DMS114 treated with DMSO at 0.1 percent for 48 hours (cell line): ENCODE results near the gene ZC3H18.

ENCODE experiments used
- DNase-seq: peaks from one replicate; lab custom pipeline; 2025; ENCODE audit not compliant: unreplicated experiment; lab: John Stamatoyannopoulos, UW

ZC3H18 gene

DNA sequence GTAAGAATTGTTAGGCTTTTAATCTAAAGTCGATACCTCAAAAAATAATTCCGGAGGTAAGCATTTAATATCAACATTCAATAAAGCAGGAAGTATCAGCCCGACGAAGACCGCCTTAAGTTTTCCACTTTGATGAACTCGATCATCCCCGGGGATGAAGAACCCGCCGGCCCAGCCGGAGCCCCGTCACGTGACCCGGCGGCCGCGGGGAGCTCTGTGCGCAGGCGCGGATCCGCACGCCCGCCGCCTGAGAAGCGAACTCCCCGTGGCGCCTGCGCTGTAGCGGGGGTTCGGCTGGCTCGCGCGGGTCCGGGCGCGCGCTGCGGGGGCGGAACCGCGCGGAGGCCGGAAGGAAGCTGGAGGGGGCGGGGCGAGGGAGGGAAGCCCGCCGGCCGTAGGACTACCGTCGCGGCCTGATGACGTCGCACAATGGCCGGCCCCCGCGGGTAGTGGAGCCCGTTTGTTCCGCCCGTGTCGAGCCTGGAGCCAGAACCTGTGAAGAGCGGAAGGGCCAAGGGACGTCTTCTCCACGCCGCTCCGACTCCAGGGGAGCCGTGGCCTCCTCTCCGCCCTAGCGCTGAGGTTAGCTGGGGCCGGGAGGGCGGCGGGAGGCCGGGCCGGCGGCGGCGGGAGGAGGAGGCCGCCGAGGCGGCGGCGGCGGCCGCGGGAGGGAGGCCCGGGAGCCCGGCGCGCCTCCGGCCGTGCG, at the start of gene ZC3H18:
Gene ZC3H18 (plus strand): TSS at position 419 of the 706 bp plus-strand sequence. CDS start 6,721 bp downstream, outside the sequence.
- DNase-seq: peak; percentile 86

GRCh38 chr16:88521674-88522073, 48.5 kb upstream of the ZC3H18 start:
- no peak for DNase-seq

- no peak for DNase-seq
Observed at GRCh38 chr16:88522276-88522949, 47.8 kb upstream of the ZC3H18 start.

GRCh38 chr16:88523309-88524161, 46.7 kb upstream of the ZC3H18 start:
- DNase-seq: no peak

- DNase-seq: no peak
Observed at GRCh38 chr16:88524274-88524972, 45.8 kb upstream of the ZC3H18 start.

DNA sequence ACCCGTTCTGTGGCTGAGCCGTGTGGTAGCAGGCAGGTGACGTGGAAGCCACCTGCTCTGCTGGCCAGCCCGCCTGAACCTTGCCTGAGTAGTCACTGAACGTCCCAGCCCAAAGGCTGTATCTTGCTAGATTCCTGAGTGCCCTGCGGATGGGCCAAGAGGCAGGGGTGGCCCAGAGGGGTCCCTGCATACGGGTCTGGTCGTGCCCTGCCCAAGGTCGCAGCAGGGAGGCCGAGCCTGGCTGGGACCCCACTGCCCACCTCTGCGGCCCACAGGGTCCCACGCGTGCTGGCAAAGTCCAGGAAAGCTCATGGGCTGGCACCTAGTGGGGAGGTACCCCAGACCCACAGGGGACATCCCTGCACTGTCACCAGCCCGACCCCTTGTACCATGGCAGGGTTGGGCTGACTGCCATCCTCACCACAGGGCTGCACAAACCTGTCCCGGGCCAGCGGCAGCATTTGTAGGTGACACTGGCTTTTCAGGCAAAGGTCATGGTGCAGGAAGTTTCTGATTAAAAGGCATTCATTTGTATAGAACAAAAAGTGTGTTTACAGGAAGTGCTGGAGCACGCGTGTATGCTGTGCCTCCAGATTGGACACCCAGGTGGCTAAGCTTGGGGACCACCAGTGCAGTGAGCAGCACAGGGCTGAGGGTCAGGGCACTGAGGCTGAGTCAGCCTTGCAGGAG, 45.1 kb upstream of the ZC3H18 start:
- DNase-seq: no peak

DNA sequence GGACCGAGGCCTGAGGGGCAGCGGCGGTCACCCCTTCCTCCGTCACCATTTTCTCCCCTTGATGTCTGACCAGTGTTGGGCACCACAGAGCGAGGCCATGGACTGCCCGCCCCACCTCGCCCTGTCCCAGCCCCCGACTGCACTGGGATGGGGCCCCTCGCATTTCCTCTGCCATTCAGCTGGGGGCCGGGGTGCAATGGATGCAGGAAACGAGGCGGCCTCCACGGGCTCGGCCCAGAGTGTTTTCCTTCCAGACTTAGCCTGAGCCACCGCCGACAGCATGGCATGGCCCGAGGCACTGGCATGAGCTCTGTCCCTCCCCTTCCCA, 44.6 kb upstream of the ZC3H18 start:
- DNase-seq: no peak

GRCh38 chr16:88526008-88526905, 43.9 kb upstream of the ZC3H18 start:
- DNase-seq: no peak

- no peak for DNase-seq
Observed at GRCh38 chr16:88526906-88527185, 43.4 kb upstream of the ZC3H18 start.

GRCh38 chr16:88527186-88527936, 42.8 kb upstream of the ZC3H18 start:
- no peak for DNase-seq

DNA sequence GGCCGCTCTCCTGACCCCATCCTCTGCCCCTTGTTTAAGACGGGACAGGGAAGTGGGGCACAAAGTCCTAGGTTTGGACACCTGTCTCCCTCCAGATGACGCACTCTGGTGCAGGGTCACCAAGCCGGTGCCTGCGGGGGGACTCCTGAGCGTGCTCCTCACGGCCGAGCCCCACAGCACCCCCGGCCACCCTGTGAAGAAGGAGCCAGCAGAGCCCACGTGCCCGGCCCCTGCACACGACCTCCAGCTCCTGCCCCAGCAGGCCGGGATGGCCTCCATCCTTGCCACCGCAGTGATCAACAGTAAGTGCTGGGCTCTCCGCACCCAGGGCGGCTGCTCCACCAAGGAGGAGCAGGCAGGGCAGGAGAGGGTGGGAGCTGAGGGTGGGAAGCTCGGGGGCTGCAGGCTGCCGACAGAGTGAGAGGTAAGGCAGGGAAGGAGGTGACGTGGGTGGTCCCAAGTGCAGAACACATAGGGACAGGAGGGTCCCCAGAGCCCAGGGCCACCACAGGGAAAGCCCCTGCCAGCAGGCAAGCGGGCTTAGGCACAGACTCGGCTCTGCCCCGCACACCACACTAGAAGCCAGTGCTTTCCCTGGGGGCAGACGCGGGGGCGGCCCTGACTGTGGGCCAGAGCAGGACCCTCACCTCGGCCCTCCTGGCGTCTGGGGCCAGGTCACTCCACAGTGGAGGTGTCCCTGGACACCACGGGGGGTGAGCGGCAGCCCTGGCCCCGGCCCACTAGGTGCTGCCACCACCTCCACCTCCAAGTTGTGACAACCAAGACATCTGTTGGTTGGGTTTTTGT, 42.1 kb upstream of the ZC3H18 start:
- no peak for DNase-seq

GRCh38 chr16:88528902-88529318, 41.3 kb upstream of the ZC3H18 start:
- no peak for DNase-seq

DNA sequence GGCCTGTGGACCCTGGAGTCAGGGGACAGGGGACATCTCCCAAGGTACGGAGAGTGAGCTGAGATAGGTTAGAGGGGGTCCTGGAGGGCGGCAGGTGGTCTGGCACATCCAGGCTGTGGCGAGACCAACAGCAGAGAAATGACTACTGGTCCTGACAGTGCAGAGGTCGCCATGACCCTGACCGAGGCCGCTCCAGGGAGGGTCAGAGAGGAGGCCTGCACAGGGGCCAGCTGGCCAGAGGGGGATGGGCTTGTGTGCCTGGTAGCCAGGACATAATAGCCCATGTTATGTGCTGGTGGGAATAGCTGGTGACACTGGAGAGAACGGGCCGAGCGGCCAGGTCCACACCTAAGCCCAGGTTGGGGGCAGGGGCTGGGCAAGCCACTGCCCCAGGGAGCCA, 40.6 kb upstream of the ZC3H18 start:
- DNase-seq: no peak

GRCh38 chr16:88530051-88530857, 39.9 kb upstream of the ZC3H18 start:
- DNase-seq: no peak

DNA sequence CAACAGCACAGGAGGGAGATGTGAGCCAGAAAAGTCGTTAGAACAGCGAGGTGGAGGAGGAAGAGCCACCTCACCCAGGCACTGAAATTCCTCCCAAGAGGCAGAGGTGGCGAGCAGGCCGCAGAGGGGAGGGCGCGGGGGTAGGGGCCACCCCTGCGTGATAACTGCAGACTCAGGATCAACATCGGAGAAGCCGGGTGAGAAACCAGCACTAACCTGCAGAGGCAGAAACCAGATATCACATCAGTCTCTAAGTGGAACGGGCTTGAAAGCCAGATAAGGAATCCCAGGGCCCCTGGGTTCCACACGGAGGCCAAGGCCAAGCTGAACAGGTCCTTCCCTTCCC, 39.4 kb upstream of the ZC3H18 start:
- no peak for DNase-seq

- no peak for DNase-seq
Observed at GRCh38 chr16:88531346-88531745, 38.9 kb upstream of the ZC3H18 start.

GRCh38 chr16:88531931-88532433, 38.2 kb upstream of the ZC3H18 start:
- DNase-seq: no peak
